NCI-H1048 (cell line): Measurements from ENCODE around the gene CKMT2.
A peak's percentile ranks its signal among the peaks of the same experiment; 100 is the strongest.

ENCODE experiments used
- DNase-seq: peaks from one replicate; lab custom pipeline; 2025; lab: John Stamatoyannopoulos, UW

The CKMT2 gene

DNA sequence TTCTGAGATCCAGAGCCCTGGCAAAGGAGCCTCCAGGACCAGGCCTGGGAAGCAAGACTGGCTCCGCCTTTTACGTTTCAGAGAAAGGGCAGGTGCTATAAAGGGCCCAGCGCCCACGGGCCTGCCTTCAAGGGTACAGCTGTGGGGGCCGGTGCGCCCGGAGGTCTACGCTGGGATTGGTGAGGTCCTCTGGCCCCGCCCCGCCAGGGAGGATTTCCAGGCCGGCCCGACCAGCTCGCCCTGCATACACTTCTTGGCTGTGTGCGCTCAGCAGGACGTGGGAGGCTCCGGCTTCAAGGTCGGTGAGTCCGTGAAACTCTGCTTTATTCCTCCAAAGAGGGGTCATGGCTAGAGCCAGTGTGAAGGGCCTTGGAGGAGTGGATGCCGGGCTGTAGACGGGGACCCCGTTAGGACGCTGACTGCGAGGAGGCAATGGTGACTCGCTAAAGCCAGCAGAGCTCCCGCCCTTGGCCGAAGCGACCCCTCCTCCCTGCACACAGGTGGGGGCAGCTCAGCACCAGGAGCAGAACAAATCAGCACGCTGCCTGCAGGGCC lies at the start of gene CKMT2:
Gene CKMT2, plus strand, starts transcription at position 243 of the 555 bp plus-strand sequence. CDS start 17,811 bp downstream, outside the sequence.
- DNase-seq = no peak

GRCh38 chr5:81183811-81184748 lies 49.0 kb upstream of the CKMT2 start:
- DNase-seq = no peak

GRCh38 chr5:81184749-81185110 lies 48.4 kb upstream of the CKMT2 start:
- DNase-seq = no peak

DNA sequence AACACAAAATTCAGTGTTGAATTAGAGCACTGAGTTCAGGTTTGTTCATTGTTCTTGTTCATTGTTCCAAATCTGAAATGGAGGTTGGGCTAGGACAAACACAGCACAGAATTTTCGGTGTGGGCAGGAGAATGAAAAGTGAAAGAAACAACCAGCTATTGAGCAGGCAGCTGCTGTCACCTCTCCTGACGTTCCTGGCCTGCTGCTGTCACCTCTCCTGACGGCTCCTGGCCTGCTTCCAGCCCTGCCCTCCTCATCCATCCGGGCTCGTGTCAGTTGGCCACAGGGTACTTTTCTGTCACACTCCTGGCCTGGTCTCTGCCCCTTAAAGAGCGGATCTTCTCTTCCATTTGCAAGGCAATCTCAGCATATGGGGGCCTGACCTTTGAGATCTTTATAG lies 45.2 kb upstream of the CKMT2 start:
- DNase-seq = no peak

- no peak for DNase-seq
Measured at GRCh38 chr5:81188962-81189361, 44.2 kb upstream of the CKMT2 start.

DNA sequence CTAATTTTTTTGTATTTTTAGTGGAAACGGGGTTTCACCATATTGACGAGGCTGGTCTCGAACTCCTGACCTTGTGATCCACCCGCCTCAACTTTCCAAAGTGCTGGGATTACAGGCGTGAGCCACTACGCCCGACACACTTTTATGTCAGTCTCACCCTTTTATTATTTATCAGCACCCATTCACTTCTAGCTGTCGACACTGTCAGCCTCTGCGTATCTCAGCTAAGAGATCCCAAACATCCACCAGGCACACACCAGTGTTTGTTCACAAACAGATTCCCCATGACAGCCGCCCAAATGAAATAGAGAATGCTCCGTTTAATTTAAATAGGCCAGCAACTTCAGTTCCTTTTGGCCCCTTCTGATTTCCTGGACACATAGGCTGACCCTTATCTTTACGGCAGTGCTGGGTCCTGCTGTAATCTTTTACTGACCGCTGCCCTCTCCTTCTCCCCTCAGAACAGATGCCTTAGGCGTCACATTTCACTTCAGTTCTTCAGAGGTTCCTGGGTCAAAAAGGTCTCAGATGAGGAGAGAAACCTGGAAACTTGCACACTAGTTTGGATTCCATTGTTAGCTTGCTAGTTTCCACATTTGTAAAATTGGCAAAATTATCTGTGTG lies 43.1 kb upstream of the CKMT2 start:
- DNase-seq = no peak

DNA sequence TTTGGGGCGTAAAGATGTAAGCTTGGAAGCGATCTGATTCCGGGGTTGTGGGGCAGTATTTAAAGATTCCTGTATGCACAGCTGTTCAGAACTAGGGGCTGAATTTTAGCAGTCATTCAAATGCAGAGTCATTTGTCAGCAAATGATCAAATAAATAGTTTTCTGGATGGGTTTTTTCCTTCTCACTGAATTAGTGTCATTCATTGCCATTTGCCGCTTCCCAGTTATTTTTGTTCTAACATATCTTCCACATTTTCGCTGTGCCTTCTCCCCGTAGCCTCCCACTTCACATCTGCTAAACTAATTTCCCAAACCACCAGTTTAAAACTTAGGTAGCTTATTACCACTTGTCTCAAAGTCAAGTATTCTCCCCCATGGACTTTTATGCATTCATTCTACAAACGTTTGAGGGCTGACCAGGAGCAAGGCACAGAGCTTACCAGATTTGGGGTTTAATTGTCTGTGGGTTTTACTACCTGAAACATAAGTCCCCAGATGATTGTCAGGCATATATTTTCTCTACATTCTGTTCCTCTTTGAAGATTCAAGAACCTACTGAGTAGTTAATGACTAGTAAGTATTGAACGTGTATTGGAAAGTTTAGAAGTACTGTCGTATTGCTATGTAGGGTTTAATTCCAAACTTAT lies 41.3 kb upstream of the CKMT2 start:
- DNase-seq = no peak

- DNase-seq = no peak
Measured at GRCh38 chr5:81192373-81192750, 40.8 kb upstream of the CKMT2 start.

GRCh38 chr5:81194633-81195334 lies 38.3 kb upstream of the CKMT2 start:
- peak; percentile 17 for DNase-seq

- no peak for DNase-seq
Measured at GRCh38 chr5:81195335-81195929, 37.7 kb upstream of the CKMT2 start.

- DNase-seq = no peak
Measured at GRCh38 chr5:81202655-81203054, 30.5 kb upstream of the CKMT2 start.

DNA sequence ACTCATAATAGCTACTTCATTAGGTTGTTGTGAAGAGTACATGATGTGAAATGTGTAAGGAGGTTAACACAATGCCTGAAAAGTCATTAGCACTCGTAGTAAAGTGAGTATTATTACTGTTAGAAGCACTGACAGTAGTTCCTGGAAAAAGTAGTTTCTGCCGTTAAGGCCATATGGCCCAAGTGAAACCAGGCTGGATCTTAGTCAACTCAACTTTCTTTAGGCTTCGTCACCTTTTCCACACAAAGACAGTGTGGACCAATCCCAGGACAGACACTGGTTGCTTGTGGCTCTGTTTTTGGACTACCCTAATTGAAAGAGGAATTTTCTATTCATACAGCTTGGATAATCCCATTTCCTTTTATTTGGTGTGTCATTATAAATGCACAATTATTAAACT lies 29.4 kb upstream of the CKMT2 start:
- DNase-seq = no peak

DNA sequence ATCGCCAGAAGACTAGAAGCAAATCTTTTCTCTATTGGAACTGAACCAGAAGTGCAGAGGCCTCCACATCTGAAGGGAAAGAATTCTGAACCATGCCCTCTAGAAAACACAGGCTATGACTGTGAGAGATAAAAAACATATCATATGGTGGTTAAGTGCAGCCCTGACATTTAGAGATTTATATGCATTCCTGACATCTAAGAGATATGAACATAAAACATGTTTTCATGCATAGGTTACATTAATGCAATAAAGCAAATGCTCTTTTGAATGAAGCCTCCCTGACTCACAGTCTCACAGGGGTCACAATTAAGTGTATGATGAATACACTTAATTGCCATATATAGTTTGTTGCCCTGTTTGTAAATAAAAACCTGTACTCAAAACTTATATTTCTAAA lies 28.9 kb upstream of the CKMT2 start:
- no peak for DNase-seq

DNA sequence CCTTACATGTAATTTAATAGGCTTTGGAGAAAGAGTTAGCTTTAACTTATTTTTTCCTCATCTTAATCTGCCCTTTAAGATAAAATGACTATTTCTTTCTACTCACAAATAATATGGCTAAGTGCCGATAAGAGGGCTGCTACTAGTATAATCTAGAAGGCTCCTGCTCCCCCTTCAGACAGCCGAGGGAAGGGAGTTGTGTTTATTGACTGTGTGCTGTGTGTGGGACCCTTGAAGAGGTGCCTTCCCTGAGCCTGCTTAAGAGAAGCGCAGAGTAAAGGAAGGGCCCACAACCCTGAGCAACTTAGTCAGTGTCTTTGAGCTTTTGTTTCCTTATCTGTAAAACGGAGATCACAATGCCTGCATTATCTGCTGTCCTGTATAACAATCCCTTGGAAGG lies 28.1 kb upstream of the CKMT2 start:
- DNase-seq = no peak

- no peak for DNase-seq
Measured at GRCh38 chr5:81207009-81207408, 26.1 kb upstream of the CKMT2 start.

DNA sequence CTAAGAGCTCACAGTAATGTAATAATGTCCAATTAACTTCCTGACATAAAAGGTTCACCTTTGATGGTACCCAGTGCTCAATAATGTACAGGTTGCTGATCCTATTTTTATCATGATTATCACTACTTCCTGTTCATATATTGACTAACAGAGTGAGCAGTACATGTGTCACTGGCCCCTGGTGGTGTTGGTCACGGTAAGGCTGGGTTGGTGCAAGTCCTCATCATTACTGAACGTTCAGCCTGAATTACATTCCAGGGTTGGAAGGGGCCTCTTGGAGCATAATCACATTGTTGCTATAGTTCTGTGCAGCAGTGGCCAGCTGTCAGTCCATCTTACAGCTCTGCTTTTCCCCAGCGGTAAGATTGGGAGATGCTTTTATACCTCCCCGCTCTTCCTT lies 24.2 kb upstream of the CKMT2 start:
- DNase-seq = no peak

DNA sequence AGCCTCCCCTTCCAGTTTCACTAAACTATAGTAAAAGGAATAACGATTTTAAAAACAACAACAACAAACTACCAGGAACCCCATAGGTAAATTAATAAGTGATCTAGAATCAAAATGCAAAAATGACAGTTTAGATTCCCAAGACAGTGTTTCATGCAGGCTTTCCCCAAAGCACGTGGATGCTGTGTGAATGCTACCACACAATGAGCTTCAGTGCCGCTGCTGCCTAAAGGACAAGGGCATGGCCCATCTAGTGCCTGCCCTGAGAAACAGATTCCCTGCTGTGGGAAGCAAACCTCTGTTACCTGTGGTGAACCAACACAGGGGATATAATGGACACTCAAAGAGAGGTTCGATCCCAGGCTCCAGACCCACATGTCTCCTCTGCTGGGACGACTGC lies 23.7 kb upstream of the CKMT2 start:
- DNase-seq = no peak

GRCh38 chr5:81209869-81210493 lies 23.1 kb upstream of the CKMT2 start:
- DNase-seq = no peak

DNA sequence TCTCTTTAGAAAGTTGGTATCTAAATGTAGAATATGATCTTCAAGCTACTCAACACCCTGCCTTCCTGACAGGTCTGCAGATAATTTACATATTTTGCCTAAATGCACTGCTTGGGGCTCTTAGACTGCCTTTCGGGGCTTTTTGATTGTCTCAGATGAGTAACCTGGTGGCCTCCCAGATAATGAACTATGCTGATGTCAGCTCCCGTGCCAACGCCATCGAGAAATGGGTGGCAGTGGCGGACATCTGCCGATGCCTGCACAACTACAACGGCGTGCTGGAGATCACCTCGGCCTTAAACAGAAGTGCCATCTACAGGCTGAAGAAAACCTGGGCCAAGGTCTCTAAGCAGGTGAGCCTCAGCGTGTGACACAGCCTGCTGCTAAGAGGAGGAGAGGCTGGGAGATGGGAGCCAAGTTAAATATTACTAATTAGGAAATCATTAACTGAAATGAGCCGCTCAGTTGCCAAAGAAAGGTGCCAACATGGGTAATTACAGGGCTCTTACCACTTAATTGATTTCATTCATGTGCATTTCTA lies 20.8 kb upstream of the CKMT2 start:
- no peak for DNase-seq

- DNase-seq = no peak
Measured at GRCh38 chr5:81213070-81213469, 20.1 kb upstream of the CKMT2 start.

DNA sequence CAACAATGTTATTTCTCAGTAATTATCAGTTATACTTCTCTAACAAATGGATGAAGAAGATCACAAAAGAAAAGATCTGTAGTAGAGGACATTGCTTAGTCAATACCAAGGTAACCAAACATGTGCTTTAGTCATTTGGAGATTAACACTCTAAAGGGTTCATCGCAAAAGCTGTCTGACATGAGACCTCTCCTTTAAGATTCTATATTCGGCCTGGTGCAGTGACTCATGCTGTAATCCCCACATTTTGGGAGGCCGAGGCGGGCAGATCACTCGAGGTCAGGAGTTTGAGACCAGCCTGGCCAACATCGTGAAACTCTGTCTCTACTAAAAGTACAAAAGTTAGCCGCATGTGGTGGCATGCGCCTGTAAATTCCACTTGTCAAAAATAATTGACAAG lies 18.3 kb upstream of the CKMT2 start:
- DNase-seq = no peak
